Measurements from ENCODE around the gene TJP3. TPM values are rescaled to one million over a fixed set of nuclear protein-coding genes. Genes with fewer than 3 reads are reported as not detected.

Gene TJP3
- total and polyA plus RNA-seq, 9 donors = 0.18 to 24.4 (median 2.8) TPM; not detected in 2

DNA sequence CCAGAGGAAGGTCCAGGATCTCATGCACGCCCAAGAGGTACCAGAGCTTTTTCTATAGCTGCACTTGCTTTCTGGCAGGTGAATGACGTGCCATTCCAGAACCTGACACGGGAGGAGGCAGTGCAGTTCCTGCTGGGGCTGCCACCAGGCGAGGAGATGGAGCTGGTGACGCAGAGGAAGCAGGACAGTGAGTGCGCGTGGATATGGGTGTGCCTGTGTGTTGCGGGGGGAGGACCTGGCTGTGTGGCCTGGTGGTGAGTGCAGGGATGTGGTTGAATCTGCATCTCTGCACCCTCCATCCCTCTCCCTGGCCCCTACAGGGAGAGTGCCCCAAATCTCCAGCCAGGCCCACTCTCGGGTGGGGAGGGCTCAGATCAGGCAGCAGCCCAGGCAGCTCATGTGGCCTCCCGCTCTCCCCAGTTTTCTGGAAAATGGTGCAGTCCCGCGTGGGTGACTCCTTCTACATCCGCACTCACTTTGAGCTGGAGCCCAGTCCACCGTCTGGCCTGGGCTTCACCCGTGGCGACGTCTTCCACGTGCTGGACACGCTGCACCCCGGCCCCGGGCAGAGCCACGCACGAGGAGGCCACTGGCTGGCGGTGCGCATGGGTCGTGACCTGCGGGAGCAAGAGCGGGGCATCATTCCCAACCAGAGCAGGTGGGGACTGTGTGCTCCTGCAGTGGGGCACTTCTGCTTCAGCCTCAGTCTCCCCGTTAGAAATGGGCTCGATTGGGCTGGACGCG, 30.5 kb downstream of the TJP3 start:
- no peak overlapping the region for H3K4me3 ChIP-seq
- no peak for DNase-seq
- no peak overlapping the region for H3K27ac ChIP-seq
- no peaks in the 10 kb centered on the region for H3K4me1 ChIP-seq (ENCODE audit: insufficient read depth)
- intact Hi-C loops (cut with DNase I) = no loop called here
- no peak for TF ChIP-seq POLR2A (IDR thresholded peaks at IDR 0.05)
- TF ChIP-seq, protein P1, sequence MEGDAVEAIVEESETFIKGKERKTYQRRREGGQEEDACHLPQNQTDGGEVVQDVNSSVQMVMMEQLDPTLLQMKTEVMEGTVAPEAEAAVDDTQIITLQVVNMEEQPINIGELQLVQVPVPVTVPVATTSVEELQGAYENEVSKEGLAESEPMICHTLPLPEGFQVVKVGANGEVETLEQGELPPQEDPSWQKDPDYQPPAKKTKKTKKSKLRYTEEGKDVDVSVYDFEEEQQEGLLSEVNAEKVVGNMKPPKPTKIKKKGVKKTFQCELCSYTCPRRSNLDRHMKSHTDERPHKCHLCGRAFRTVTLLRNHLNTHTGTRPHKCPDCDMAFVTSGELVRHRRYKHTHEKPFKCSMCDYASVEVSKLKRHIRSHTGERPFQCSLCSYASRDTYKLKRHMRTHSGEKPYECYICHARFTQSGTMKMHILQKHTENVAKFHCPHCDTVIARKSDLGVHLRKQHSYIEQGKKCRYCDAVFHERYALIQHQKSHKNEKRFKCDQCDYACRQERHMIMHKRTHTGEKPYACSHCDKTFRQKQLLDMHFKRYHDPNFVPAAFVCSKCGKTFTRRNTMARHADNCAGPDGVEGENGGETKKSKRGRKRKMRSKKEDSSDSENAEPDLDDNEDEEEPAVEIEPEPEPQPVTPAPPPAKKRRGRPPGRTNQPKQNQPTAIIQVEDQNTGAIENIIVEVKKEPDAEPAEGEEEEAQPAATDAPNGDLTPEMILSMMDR (IDR thresholded peaks at IDR 0.05) = no peak
- H3K36me3 ChIP-seq = no peaks in the 10 kb centered on the region
- no peaks in the 10 kb centered on the region for H3K9me3 ChIP-seq
- H3K27me3 ChIP-seq = no peaks in the 10 kb centered on the region
- WGBS, 3 donors = 75 to 79% (median 77%) methylated on average over 32 of the region's 32 CpGs

DNA sequence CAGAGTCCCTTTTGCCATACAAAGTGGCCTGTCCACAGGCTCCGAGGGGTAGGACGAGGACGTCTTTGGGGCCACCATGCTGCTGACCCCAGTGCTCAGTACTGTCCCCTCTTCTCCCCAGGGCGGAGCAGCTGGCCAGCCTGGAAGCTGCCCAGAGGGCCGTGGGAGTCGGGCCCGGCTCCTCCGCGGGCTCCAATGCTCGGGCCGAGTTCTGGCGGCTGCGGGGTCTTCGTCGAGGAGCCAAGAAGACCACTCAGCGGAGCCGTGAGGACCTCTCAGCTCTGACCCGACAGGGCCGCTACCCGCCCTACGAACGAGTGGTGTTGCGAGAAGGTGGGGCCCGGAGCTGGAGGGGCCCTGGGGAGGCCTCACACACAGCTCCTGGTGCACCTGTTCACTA, 32.2 kb downstream of the TJP3 start:
- Histone ChIP-seq H3K9me3 (no peaks in the 10 kb centered on the region), H3K36me3 (no peaks in the 10 kb centered on the region), H3K4me3 (no peak overlapping the region), H3K27ac (no peak overlapping the region), H3K27me3 (no peaks in the 10 kb centered on the region), H3K4me1 (ENCODE audit: insufficient read depth) (no peaks in the 10 kb centered on the region)
- WGBS, 3 donors = 76 to 87% (median 84%) methylated on average over 24 of the region's 24 CpGs
- DNase-seq = no peak
- intact Hi-C loops (cut with DNase I) = no loop called here
- TF ChIP-seq EP300 (IDR thresholded peaks at IDR 0.05) = no peak
- TF ChIP-seq, protein P1 (IDR thresholded peaks at IDR 0.05) = no peak
- TF ChIP-seq POLR2A (IDR thresholded peaks at IDR 0.05) = no peak

- TF ChIP-seq POLR2A (IDR thresholded peaks at IDR 0.05) (no peak), EP300 (IDR thresholded peaks at IDR 0.05) (no peak)
- TF ChIP-seq, protein P1 (IDR thresholded peaks at IDR 0.05) = no peak
- Histone ChIP-seq H3K27ac (no peak overlapping the region), H3K4me1 (ENCODE audit: insufficient read depth) (no peaks in the 10 kb centered on the region), H3K4me3 (no peak overlapping the region), H3K27me3 (no peaks in the 10 kb centered on the region), H3K9me3 (no peaks in the 10 kb centered on the region), H3K36me3 (no peaks in the 10 kb centered on the region)
- WGBS, 3 donors = 91 to 100% (median 94%) methylated on average over 2 of the region's 2 CpGs
- DNase-seq = no peak
- intact Hi-C loops (cut with DNase I) = no loop called here
These were observed 35.3 kb downstream of the TJP3 start for GRCh38 chr19:3743486-3743885.

- Histone ChIP-seq H3K9me3 (no peaks in the 10 kb centered on the region), H3K4me1 (ENCODE audit: insufficient read depth) (no peaks in the 10 kb centered on the region), H3K36me3 (no peaks in the 10 kb centered on the region), H3K4me3 (no peak overlapping the region), H3K27ac (no peak overlapping the region), H3K27me3 (no peaks in the 10 kb centered on the region)
- TF ChIP-seq POLR2A (IDR thresholded peaks at IDR 0.05) (no peak), EP300 (IDR thresholded peaks at IDR 0.05) (no peak)
- TF ChIP-seq, protein P1 (IDR thresholded peaks at IDR 0.05) = no peak
- WGBS, 3 donors = 61 to 79% (median 62%) methylated on average over 8 of the region's 8 CpGs
- DNase-seq = no peak
- intact Hi-C loops (cut with DNase I) = no loop called here
These were observed 37.3 kb downstream of the TJP3 start for GRCh38 chr19:3745363-3746045.
